HG03095 (cell line): ENCODE results near the gene FHOD1.

Experiments used
- ATAC-seq: cut with Tn5 transposase; IDR thresholded peaks from one replicate; pipeline ENCODE4 v1.9.1; 2021; ENCODE audit warnings: moderate library complexity; ENCODE audit not compliant: unreplicated experiment

FHOD1 gene

DNA sequence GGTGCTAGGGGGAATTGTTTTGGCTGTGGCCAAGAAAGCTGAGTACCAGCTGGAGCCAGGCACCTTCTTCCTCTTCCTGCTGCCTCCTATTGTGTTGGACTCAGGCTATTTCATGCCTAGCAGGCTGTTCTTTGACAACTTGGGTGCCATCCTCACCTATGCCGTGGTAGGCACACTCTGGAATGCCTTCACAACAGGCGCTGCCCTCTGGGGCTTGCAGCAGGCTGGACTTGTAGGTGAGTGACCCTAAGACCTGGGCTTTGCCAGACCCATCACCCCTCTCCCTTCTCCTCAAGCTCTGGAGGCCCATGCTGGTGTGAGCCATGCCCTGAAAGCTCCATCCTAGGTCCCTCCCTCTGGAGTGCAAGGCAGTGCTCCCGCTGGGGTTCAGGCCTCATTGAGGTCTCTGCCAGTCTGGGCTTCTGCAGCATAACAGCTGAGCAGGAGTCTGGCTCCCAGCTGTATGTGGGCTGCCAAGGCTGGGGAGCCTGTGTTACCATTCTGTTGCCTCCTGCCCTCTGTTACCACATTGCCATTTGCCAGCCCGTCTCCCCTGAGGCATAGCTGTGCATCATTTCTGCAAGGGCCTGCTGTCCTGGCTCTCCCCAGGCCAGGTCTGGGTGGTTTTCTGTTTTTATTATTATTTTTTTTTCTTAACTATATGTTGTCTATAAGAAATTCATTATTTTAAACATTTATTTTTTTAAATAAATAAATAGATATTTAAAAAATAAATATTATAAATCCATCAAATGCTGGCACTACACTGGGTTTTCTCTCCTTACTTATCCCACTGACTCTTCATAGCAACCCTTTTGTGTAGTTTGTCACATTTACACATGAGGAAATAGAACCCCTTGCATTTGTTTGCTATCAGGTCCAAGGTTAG lies 5.6 kb upstream of the FHOD1 start:
- ATAC-seq, result no peak

DNA sequence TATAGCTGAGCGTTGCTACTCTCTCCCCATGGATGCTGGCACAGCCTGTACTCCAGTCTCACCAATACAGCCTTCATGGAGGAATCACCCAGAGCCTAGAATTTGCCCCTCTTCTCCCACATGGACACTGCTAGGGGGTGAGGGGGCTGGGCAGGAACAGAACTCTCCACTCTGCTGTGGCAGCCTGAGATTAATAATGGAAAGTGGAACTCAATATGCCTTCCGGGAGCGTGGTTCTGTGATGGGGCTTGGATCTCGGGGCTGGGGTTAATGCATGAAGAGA lies 2.7 kb upstream of the FHOD1 start:
- no peak for ATAC-seq

DNA sequence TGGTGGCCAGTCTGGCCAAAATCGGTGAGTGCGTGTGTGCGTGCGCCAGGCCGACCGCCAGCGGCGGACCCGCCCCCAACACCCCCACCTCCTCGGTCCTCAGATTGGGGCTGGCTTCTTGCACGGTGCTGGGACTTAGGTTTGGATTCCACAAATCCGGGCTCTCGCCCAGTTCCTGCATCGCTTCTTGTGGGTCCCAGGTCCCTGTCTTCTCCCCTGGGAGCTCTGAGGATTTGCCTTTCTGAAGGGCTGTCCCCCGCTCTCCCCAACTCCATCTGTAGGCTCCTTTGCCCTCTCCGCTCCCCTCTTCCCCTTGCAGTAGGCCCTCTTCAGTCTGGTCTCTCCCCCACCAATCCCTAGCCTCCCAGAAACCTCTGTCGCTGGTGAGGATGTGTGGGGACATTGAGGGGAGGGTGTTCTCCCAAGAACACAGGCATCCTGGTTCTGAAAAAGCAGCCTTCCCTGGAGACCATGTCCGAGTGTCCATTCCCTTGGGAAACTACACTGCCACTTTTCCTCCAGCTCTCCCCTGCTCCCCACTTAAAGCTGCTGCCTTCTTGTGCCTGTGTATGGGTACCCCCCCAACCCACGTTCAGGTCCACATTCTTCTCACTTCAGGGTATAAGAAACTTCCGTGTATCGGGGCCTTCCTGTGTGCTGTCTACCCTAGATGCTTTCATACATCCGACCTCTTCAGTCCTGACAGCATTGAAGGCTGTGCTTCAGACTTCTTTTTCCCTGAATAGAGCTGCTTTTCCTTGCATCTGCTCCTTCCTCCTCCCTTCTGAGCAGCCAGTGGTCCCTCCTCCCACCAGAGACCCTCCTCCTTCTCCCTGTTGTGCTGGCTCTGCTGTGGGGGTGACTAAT lies 2.1 kb upstream of the FHOD1 start:
- ATAC-seq, result no peak

DNA sequence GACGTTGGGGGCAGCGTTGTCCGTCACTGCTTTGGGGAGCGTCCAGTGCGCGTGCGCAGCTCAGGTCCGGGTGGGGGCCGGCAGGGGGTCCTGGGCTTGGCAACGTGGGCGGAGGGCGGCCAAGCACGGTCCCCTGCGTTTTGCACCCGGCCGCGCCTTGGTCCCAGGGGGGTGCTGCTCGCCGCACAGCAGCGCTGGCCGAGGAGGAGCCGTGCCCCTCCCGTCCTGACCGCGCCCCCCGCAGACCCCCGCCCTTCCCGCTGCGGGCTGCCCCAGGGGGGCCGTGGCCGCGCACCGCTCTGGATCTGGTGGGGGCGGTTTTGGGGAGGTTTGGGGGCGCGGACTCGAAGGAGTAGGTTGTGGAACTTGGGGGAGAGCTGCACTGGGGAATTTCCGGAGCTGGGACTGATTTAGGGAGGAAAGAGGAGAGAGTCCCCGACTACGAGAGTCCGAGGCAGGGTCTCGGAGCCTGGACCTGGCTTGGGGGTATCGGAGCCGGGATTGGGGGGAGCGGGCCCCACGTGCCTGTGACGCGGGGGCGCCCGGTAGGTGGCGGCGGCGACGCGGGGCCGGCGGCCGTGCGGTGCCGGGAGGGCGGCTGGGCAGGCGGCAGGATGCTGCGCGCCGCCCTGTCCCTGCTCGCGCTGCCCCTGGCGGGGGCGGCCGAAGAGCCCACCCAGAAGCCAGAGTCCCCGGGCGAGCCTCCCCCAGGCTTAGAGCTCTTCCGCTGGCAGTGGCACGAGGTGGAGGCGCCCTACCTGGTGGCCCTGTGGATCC lies 1.3 kb upstream of the FHOD1 start, which contains the start of gene SLC9A5:
SLC9A5 (plus strand) TSS at position 579 of the 777 bp plus-strand sequence; CDS start at position 615, 36 bp downstream.
- ATAC-seq, result no peak

DNA sequence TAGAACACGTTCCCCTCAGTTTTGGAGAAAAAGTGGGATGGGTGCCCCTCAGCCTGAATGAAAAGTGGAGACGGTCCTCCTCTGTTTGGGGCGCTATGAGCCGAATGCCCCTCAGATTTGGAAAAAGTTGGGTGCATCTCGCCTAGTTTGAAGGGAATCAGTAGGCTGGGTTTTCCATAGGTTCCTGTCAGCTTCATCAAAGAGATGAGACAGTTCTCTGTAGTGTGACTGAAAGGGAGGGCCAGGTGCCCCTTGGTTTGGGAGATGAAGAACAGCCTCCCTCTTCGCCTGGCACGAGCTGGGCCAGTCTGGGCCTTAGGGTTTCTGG lies 756 bp upstream of the FHOD1 start:
- ATAC-seq, result no peak

DNA sequence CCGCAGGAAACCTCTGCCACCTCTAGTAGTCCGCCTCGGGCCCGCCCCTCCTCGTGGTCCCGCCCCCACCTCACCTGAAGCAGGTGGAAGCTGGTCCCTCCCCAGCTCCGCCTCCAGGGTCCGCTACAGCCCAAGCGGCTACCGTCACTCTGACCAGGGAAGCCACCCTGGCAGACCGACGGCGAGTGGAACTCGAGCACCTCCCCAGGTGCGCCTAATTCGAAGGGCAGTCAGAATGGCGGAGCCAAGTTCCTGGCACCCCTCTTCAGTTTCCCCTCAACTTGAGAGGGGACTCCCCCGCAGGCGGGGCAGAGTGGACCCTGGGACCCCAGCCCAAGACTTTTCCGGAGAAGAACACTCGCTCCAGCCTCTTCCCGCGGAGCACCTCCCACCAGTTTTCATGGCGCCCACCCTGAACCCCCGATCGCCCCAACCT lies 507 bp downstream of the FHOD1 start:
- no peak for ATAC-seq

DNA sequence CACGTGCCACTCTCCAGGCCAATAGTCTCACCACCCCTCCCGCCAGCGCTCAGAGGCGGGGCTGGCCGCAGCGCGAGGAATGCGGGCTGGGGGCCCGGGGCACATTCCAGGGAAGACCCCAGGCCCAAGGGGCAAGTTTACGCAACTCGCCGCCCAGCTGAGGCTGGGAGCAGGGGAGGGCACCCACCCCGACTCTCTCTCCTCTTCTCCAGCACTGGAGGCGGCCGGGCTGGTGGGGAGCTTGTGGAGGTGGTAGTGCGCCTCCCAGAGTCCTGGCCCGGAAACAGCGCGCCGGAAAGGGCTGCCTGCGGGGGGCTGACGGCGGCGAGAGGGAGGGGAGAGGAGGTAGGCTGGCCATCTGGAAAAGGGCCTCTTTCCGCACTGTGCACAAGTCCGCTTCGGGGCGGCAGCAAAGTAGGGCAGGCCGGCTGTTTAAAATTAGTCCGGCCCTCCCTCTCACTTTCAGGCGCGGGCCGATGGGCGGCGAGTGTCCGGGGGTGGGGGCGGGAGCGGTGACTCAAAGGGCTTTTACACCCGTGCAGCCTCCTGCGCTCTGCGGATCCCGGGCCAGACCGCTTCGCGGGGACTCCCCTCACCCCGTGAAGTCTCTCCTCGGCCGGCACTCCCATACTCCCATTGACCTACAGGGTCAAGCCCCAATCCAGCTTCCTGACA lies 1.1 kb downstream of the FHOD1 start:
- no peak for ATAC-seq

DNA sequence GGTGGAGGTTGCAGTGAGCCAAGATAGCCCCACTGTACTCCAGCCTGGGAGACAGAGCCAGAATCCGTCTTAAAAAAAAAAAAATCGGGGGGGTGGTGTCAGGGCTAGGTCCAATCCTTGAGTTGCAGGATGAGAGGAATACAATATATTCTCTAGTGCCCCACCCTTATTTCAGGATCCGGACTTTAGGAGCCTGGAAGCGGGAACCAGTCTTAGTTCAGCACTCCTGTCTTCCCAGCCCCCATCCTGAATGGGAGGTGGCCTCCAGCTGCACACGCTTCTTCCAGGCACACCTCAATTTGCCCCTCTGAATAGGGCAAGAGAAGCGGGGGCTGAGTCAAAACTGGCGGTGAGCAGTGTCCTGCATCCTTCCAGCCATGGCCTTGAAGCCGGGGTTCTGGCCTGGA lies 1.6 kb downstream of the FHOD1 start:
- no peak for ATAC-seq

DNA sequence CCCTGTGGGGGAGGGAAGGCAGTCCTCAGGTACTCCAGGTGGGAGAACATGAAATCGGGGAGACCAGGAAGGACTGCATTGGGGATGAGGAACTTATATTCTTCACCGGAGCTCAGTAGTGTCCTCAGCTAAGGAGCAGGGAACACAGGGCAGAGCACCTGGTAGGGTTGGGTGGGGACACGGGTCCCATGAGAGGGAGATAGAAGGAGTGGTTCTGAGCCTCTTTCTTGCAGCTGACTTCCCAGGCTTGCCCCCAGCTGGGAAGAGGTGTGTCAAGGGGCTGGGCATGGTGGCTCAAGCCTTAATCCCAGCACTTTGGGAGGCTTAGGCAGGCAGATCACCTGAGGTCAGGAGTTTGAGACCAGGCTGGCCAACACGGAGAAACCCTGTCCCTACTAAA lies 2.1 kb downstream of the FHOD1 start:
- ATAC-seq, result no peak

DNA sequence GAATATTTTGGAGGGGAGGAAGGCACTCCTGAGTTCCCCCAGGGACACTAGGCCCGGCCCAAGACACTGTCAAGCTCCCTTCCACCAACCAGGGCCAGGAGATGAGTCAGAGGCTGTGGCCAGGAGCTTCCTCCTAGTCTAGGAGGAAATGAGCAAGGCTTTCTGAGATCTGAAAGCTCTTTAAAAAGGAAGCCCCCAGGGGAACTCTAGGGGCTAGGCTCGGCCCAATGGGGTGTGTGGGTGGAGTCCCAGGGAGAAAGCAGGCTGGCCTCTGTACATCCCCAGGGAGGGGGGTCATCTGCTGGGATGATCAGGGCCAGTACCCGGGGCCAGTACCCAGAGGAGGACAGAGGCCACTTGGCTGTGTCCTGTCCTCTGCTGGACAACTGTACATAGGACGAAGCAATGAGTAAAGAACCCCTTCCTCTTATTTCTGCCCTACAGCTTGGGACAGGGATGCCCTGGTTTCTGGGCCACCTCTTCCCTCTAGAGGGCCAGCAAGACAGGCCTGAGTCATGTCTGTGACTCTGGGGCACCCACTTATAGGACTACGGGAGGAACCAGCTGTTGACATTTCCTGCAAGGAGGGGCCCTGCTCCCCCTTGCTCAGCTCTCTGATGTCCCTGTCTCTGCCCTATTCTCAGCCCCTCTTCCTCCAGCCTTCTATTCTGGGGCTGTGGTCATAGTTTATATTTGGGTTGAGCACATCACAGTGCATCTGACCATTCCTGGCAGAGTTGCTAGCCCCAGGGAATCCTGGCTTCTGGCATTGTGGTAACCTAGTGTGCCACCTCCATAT lies 2.7 kb downstream of the FHOD1 start:
- peak; percentile 50 for ATAC-seq

DNA sequence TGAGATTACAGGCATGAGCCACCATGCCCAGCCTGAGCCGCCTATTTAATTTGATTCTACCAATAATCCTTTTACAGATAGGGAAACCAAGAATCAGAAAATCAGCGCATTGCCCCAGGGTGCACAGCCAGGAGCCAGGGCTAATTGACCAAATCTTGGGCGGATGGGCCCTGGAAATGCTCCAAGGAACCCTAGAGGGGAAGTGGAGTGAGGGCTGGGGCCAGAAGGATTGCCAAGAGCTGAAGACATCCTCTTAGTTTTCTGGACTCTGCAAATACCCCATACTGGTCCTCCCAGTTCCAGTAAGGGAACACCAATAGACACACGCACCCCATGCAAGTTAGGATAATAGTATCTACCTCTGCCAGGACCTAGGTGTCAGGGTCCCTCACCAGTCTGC lies 3.8 kb downstream of the FHOD1 start:
- no peak for ATAC-seq

DNA sequence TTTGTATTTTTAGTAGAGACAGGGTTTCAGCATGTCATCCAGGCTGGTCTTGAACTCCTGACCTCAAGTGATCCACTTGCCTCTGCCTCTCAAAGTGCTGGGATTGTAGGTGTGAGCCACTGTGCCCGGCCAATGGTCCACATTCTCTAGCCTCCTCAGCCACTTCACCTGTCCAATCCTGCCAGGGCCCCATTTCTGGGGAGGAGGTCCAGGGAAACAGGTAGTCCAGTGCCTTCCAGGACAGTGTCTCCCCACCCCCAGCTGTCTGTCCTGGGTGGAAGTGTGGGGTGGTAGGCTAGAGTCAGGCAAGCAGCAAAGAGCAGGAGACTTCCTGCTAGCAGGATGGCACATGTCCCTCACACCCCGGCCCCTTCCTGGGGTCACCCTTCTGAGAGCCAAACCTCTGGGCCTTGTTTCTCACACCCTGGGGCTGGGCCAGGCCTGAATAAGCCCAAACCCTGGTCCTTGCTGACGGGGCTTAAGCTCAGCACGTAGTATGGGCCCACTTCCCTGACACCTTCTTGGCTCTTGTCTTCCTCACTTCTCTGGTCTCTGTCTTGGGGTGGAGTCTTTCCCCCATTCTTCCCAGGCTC lies 5.0 kb downstream of the FHOD1 start:
- ATAC-seq, result no peak

DNA sequence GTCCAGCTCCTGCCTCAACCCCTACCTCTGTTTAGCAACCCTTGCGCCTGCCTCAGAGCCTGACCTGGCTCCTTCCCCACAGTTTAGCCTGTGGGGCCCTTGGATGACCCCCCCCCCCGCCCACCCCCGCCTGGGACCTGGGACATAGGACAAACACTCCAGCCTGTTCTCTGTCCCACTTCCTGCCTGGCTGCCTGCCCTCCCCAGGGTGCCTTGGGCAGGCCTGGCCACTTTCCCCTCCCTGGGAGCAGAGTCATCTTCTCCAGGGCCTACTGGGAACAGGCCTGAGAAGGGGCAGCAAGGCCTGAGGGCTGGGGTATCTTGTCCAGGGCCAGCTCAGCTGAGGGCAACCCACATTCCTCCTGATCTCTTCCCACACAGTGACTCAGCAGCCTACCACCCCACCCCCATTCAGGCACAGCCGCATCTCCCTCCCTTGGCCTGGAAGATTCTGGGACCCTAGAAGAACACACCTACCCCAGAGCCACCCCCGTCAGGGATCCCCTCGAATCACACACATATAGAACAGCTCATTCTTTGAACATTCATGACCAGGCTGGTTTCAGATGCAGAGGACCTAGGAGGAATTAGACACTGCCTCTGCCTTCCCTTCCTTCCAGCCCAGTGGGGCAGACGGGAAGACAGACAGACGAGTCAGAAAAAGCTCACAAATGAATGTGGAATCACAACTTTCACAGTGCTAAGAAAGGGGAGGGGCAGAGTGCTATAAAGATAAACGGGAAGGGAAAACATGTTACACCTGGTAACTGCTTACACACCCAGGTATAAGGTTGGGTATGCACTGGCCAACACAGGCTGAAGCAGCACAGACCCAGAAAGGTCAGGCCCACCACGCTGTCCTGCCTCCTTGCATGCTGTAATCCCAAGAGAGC lies 6.0 kb downstream of the FHOD1 start:
- ATAC-seq, result no peak

DNA sequence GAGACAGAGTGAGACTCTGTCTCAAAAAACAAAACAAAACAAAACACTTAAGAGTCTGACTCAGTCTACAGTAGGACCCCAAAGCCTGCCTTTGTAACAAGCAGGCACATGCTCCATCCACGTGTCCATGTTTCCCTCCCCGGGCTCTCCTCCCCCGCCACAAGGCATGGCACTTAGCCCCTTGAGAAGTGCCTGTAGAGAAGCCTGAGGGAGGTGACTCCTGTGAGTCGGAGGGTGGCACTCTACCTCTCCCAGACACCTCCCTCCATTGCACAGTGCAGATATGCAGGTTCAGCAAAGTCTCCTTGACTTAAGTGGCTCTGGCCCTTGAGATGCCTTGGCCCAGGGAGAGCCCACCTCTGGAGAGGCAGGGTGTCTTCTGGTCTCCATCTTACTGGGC lies 6.8 kb downstream of the FHOD1 start:
- ATAC-seq, result no peak

DNA sequence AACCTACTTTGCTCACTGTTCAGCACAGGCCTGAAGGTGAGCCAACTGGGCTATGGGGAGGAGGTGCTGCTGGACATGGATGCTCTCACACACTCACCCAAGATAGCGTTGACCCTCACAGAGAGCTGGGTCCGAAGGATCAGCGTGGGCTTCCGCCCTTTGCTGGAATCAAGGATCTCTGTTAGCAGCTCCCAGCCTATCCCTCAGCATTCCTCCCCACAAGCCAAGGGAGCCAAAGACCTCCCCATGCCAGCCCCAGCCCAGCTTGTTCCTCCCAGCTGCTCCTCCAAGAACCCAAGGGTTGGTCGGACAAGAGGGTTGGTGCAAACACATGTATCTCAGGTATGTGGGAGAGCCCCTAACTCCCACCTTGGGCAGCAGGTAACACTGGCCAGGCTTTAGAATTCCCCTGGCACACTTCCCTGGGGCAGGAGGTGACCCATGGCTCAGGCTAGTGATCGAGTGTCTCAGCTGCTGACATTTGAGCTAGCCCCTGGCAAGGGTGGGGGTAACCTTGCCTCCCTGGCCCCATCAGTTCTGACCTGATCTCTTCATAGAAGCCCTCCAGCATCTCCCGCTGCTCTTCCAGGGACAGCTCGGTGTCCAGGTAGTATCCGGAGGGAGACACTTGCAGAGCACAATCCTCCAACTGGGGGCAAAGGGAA lies 8.3 kb downstream of the FHOD1 start:
- ATAC-seq, result no peak

DNA sequence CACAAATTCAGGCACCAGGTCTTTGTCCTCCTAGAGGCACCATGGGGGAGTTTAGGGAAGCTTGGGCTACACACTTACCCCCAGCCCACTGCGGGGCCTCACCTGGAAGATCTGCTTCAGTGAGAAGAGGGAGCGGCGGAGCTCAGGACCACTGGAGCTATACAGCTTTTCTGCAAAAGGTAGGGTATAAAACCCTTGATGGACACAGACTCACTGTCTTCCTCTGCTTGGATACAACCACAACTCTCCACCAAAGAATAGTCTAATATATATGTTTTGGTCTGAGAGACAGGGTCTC lies 9.1 kb downstream of the FHOD1 start:
- no peak for ATAC-seq

DNA sequence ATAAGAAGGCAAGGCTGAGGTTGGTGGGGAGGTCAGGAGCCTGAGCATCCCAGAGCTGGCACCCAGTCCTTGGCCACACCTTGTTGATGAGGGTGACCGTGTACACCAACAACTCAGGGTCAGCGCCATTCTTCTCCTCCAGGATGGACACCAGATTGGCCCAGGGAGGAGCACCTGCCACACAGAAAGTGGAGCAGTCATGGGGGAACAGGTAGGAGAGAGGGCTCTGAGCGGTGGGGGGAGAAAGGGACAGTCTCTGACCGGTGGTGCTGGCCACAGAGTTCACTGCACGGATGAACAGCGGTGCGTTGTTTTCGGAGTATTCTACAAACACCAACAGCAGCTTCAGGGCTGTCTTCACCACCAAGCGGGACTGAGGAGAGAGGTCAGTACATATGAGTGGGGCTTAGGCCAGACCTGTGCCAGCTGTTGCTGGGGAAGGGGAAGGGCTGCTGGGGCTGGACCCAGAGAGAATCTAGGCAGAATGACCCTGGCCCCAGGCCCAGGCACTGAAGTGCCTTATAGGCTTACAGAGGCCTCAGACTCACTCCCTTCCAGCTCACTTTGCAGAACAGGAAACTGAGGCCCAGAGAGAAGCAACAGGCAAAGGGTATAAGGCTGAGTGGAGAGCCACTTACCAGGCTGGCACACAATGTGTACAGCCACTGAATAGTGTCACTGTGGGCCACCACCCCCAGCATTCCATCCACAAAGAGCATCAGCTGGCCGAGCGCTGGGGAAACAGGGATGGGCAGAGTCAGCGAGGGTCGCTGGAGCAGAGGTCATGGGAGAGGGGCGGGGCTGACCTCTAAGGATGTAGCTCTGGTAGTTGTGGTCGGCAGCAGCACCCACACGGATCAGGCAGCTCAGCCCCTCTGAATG lies 9.6 kb downstream of the FHOD1 start:
- no peak for ATAC-seq
